ENCODE data around the gene GLP1R. TPM values are rescaled to one million over a fixed set of nuclear protein-coding genes. Genes with fewer than 3 reads are reported as not detected.

The GLP1R gene
- total and polyA plus RNA-seq, 2 of the 4 experiments (the other 2 are of a cell fraction), result not detected

DNA sequence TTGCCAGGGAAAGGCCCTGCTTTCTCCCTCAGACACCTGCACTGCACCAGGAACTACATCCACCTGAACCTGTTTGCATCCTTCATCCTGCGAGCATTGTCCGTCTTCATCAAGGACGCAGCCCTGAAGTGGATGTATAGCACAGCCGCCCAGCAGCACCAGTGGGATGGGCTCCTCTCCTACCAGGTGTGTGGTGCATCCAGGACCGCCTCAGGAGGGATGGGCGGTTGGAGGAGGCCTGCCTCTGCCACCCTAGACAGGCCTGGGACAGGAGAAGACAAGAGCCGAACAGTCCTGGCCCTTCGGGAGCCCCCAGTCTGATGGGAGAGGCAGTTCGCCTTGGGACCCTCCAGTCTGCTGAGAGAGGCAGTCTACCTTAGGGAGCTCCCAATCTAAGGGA is 24.2 kb downstream of the GLP1R start:
- Histone ChIP-seq H2BK20ac (ENCODE audit: low read depth, low read length) (no peak overlapping the region), H3K36me3 (ENCODE audit: control insufficient read depth, insufficient read depth, low read length) (no peaks in the 10 kb centered on the region), H3K4me3 (ENCODE audit: insufficient read depth, low read depth, low read length) (no peak overlapping the region), H2BK5ac (ENCODE audit: low read depth, low read length, poor library complexity, severe bottlenecking) (no peak overlapping the region), H3K27me3 (ENCODE audit: control insufficient read depth, insufficient read depth, low read length) (no peaks in the 10 kb centered on the region; the same call in 1 of the 2 replicates), H3K9me1 (ENCODE audit: insufficient read depth, low read length) (no peaks in the 10 kb centered on the region), H3K9ac (ENCODE audit: low read depth, low read length) (no peak overlapping the region), H3K4me1 (ENCODE audit: control insufficient read depth, insufficient read depth, low read length) (no peaks in the 10 kb centered on the region), H3K18ac (ENCODE audit: low read depth, low read length) (no peak overlapping the region), H3K79me1 (ENCODE audit: low read depth in 1 of 2, low read length in 2 of 2) (no peaks in the 10 kb centered on the region), H2AK5ac (ENCODE audit: low read depth, low read length) (no peak overlapping the region), H2AFZ (replicated peaks; ENCODE audit: low read length, poor library complexity) (no peak overlapping the region), H4K5ac (ENCODE audit: low read depth, low read length) (no peak overlapping the region), H3K56ac (ENCODE audit: extremely low read depth, insufficient read depth, low read length) (no peak overlapping the region), H4K20me1 (ENCODE audit: insufficient read depth, low read length) (no peaks in the 10 kb centered on the region), H2BK120ac (ENCODE audit: low read depth, low read length) (no peak overlapping the region), H3K23ac (ENCODE audit: low read depth, low read length) (no peak overlapping the region), H3K9me3 (ENCODE audit: control insufficient read depth, insufficient read depth, low read length) (no peaks in the 10 kb centered on the region), H3K4me2 (ENCODE audit: low read depth, low read length) (no peak overlapping the region), H3K4ac (ENCODE audit: low read depth, low read length) (no peak overlapping the region), H2BK15ac (ENCODE audit: low read depth, low read length) (no peak overlapping the region), H2AK9ac (replicated peaks; ENCODE audit: low read depth, low read length, poor library complexity) (no peak overlapping the region), H3K14ac (replicated peaks; ENCODE audit: low read depth, low read length) (no peak overlapping the region), H4K8ac (ENCODE audit: low read depth in 2 of 2, low read length in 2 of 2) (no peak overlapping the region), H4K91ac (ENCODE audit: insufficient read depth, low read depth, low read length) (no peak overlapping the region), H3K27ac (ENCODE audit: insufficient read depth, low read length) (no peak overlapping the region)
- POLR2A ChIA-PET (ENCODE audit: unreplicated experiment), result no interaction called here
- WGBS, 2 experiments (ENCODE audit: extremely low coverage in 2 of 2, insufficient read length in 1 of 2), result 60% methylated on average over 1 of the region's 9 CpGs; no CpG with 5 or more reads in 1 of the 2 experiments
- DNase-seq (no peak), ATAC-seq (ENCODE audit: low read depth) (no peak)
- TF ChIP-seq FOS (IDR thresholded peaks at IDR 0.05; ENCODE audit: low read depth, low read length) (no peak), MAZ (IDR thresholded peaks at IDR 0.05; ENCODE audit: borderline replicate concordance, low read depth, low read length) (no peak), CHD1 (IDR thresholded peaks at IDR 0.05; ENCODE audit: low read depth, low read length) (no peak), MAFK (IDR thresholded peaks at IDR 0.05; ENCODE audit: low read depth, low read length) (no peak), POLR2A (IDR thresholded peaks at IDR 0.05; ENCODE audit: low read depth, low read length) (no peak), MXI1 (IDR thresholded peaks at IDR 0.05; ENCODE audit: borderline replicate concordance, low read depth, low read length) (no peak), RAD21 (IDR thresholded peaks at IDR 0.05; ENCODE audit: low read length) (no peak), CEBPB (IDR thresholded peaks at IDR 0.05; ENCODE audit: low read depth, low read length) (no peak), BHLHE40 (IDR thresholded peaks at IDR 0.05; ENCODE audit: low read depth, low read length) (no peak), RFX5 (IDR thresholded peaks at IDR 0.05; ENCODE audit: low read depth, low read length) (no peak)
- TF ChIP-seq, protein P1, sequence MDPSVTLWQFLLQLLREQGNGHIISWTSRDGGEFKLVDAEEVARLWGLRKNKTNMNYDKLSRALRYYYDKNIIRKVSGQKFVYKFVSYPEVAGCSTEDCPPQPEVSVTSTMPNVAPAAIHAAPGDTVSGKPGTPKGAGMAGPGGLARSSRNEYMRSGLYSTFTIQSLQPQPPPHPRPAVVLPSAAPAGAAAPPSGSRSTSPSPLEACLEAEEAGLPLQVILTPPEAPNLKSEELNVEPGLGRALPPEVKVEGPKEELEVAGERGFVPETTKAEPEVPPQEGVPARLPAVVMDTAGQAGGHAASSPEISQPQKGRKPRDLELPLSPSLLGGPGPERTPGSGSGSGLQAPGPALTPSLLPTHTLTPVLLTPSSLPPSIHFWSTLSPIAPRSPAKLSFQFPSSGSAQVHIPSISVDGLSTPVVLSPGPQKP (IDR thresholded peaks at IDR 0.05; ENCODE audit: borderline replicate concordance, low read depth, low read length), result no peak
- TF ChIP-seq, protein P2, sequence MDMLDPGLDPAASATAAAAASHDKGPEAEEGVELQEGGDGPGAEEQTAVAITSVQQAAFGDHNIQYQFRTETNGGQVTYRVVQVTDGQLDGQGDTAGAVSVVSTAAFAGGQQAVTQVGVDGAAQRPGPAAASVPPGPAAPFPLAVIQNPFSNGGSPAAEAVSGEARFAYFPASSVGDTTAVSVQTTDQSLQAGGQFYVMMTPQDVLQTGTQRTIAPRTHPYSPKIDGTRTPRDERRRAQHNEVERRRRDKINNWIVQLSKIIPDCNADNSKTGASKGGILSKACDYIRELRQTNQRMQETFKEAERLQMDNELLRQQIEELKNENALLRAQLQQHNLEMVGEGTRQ (IDR thresholded peaks at IDR 0.05; ENCODE audit: low read depth, low read length), result no peak
- TF ChIP-seq, protein P3, sequence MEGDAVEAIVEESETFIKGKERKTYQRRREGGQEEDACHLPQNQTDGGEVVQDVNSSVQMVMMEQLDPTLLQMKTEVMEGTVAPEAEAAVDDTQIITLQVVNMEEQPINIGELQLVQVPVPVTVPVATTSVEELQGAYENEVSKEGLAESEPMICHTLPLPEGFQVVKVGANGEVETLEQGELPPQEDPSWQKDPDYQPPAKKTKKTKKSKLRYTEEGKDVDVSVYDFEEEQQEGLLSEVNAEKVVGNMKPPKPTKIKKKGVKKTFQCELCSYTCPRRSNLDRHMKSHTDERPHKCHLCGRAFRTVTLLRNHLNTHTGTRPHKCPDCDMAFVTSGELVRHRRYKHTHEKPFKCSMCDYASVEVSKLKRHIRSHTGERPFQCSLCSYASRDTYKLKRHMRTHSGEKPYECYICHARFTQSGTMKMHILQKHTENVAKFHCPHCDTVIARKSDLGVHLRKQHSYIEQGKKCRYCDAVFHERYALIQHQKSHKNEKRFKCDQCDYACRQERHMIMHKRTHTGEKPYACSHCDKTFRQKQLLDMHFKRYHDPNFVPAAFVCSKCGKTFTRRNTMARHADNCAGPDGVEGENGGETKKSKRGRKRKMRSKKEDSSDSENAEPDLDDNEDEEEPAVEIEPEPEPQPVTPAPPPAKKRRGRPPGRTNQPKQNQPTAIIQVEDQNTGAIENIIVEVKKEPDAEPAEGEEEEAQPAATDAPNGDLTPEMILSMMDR (conservative IDR thresholded peaks at IDR 0.05; ENCODE audit: low read depth, low read length), result no peak
- CTCF ChIA-PET, result no interaction called here
- intact Hi-C loops (cut with micrococcal nuclease), result no loop called here
- no TSS peak for BruUV-seq (replicated peaks)
- in situ Hi-C loops (cut with MboI; ENCODE audit: low sequenced_read_pairs), result no loop called here
- dilution Hi-C loops (cut with HindIII; ENCODE audit: low sequenced_read_pairs, unreplicated experiment), result no loop called here
